HG02798 (cell line): Measurements from ENCODE around the gene RABGAP1L.
A peak's percentile ranks its signal among the peaks of the same experiment; 100 is the strongest.

Source experiments
- ATAC-seq: cut with Tn5 transposase; IDR thresholded peaks from one replicate; pipeline ENCODE4 v1.9.1; 2021; ENCODE audit warnings: mild to moderate bottlenecking; ENCODE audit not compliant: unreplicated experiment, poor library complexity

RABGAP1L gene

DNA sequence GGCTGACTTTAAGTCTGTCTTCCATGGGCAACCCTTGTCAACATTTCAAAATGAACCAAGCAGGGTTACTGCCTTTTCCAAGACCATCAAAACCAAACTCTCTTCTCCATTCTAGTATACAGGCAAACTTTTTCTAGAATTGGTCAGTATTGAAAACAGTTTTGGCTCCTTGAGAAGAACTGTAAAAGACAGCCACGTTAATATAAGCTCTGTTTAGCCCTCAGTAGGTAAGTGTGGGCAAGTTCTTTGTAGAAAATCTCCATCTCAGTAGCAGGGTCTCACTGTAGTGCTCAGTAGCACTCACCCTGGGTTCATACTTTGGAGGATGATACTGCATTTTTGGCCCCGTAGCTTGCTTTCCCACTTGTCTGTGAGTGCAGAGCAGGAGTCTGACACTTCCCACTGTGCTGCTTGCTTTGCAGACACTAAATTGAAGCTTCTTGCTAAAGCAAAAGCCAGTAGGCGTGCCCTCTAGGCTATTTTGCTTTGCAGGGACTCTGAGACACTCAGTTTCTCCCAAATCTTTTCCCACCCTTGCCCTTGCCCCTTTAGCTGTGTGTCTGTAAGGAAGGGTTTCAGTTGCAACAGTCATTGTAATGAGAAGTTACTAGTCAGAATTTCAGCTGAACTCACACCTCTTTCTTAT is 806.2 kb downstream of the RABGAP1L start:
- no peak for ATAC-seq

DNA sequence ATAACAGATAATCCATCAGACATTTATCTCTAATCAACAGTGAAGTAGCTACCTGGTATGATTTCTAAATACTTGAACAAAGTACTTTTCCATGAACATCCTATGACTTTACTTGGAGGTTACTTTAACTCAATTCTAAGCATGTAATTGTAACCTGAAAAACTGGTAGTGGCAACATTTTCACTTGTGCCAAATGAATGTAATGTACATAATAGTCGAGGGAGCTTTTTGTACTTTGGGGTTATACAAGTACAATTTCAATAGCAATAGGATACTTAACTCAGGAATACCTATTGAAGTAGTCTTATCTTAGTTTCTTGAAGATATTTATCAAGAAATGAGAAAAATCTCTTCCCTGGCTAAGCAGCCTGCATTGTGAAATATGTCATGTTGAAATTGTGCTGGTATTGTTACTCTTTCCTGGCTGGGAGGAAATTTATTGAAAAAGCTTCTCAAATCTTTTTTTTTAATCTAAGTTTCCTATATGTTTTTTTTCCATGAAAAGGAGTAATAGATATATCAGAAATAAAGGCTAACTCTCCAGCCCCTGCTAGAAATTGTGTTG is 806.8 kb downstream of the RABGAP1L start:
- ATAC-seq = no peak

DNA sequence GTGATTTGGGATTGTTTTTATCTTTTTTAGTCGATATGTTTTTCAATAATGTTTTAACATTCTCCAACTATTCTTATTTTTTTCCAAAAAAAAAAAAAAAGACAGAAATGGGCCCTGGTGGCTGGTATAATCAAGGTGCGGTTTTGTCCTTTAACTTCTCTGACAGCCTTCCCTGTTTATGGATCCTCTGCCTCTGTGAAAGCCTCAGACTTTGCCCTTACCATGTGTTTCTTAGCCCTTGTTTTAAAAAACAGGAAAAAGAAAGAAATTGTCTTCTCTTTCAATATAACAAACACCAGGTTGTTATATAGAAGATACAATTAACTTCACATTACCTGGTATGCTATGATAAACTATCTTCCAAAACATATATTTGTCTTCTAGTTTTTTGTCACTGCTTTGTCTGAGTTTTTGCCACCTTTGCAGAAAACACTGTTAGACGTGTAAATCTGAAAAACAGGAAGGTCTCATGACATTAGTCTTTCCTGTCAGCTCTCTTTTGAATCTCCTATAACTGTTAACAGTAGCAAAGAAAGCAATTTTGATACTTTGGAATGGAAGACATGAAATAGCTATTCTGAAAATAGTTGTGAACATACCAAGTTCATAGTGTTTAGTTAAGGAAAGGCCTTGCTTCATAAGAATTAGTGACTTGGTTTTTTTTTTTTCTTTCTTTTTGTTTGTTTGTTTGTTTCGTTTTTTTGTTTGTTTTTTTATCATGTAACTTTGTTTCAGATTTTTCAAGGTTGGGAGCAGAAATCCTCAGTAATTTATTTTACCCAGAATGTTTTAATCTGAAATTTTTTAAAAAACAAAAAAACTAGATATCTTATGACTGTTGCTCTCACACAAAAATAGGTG is 808.8 kb downstream of the RABGAP1L start:
- ATAC-seq = no peak

DNA sequence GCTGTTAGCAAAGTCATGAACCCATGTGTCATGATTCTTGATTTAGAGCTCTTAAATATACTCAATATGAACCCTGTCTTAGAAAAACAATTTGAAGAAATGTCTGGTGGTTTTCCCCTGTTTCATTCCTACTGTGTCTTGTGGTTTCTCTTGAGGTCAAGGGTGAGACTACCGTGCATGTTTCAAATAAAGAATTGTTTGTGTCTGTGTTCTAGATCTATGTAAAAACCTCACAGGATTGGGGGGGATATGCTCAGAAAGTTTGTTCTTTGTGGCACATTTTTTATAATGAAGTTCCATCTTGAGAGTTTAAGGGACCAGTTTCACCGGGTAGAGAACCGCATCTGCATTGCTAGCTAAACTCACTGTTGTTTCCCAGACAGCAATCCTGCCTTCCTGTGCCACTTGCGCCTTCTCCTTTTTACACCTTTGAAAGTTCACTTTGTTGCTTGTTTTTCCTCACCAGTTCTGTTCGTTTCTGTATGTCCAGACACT is 809.5 kb downstream of the RABGAP1L start:
- peak; percentile 80 for ATAC-seq

DNA sequence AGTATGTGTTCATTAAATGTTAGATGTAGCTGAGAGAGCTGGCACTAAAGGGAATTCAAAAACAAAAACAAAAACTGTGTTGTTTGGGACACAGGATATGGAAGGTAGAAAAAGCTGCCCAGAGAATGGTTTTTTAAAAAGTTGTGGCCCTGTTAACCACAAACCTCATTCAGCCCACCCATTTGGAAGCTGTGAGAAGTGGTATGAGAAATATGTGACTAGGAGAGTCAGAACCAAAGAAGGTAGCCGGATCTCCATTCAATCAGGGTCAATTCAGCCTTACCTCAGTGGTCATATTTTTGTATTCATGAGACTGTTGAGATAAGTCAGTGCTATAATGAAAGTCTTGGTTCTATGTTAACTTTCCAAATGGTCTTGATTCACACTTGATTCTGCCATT is 810.7 kb downstream of the RABGAP1L start:
- ATAC-seq = peak; percentile 32

DNA sequence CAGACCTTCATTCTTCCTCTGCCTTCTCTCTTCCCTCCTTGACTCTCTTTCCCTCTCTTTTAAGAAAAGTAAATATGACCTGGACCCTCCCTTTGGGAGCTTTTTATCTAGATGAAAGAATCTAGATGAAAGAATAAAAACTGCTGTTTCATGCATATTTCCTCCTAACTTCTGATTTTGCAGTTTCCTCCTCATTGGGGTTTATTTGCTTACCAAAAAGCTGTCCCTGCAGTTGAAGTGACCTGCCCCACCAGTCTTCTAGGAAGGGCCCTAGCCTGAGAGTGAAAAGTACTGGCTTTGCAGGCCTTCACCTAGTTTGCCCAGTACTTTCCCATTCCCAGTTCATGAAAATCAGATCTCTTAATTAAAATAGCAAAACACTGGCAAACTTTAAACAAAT is 812.1 kb downstream of the RABGAP1L start:
- ATAC-seq = no peak

DNA sequence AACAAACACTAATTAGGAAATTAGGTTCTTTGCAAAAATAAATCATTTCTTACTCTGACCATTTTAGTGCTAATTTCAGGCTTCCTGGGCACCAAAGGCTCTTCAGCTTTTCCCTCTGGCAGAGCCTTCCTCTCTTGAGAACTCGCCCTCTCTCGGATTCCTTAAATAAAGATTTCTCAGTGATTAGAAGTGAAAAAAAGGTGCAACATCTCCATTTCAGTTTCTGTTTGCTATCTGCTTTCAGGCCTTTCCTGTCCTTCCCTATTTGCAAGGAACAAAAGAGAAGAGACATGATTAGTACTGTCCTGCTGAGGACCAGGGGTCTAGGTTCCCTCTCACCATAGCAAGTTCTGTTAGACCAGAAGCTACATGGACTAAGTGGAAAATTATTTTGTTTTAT is 812.6 kb downstream of the RABGAP1L start:
- no peak for ATAC-seq

DNA sequence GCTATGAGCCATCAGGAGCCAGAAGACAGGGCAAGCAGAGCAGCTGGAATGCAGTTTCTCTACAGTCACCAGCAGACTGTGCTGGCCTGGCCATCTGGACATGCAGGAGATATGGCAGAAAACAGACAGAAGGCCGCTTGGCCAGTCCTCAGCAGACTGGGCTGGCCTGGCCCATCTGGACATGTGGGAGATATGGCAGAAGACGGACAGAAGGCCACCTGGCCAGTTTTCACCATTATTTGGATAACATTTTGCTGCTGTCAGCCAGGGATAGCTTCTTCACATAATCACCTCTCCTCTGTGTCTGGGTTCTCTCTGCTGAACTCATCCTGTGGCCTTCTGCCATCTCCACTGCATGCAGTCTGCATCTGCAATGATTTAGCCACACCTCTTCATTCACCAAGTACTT is 815.4 kb downstream of the RABGAP1L start:
- no peak for ATAC-seq

DNA sequence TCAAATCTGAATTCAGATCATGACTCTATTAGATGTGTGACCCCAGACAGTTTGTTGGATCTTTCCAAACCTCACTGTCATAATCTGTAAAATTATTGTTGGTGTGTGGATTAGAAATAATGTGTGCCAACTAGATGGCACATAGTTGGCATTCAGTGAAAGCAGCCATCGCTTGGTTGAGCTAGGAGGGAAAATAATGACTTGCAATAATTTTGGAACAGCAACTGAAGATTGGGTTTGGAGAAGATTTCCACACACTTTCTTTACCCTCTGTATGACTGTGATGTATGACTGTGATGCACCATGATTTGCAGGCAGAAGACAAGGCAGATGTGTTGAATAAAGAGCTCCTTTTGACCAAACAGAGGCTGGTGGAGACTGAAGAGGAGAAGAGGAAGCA is 816.4 kb downstream of the RABGAP1L start:
- no peak for ATAC-seq

DNA sequence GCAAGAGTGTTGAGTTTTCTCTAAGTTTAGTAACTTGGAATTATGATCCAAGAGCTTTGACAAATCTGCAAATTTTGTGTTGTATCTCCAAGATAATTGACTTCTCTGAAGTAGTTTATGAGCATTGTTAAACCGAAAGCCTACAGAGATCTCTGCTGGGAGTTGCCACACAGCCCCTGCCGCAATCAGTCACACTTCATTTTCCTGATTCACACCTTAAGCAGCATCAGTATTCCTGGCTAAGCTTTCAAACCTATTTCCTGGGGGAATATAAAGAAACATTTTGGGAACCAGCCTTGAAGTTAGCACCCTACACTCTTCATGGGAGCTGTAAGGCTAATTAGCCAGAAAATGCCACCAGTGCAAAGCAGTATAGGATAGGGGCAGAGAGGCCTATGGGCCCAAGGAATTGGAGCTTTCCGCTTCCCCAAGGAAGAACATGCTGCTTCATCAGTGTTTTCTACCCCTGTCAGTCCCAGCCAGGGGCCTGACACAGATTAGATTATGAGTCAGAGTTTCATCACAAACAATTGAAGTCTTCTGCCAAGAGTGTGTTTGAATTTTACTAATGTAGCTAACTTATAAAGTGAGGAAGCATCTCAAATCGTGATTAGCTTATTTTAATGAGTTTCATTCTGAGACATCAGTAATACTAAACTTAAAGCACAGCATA is 817.3 kb downstream of the RABGAP1L start:
- ATAC-seq = no peak

DNA sequence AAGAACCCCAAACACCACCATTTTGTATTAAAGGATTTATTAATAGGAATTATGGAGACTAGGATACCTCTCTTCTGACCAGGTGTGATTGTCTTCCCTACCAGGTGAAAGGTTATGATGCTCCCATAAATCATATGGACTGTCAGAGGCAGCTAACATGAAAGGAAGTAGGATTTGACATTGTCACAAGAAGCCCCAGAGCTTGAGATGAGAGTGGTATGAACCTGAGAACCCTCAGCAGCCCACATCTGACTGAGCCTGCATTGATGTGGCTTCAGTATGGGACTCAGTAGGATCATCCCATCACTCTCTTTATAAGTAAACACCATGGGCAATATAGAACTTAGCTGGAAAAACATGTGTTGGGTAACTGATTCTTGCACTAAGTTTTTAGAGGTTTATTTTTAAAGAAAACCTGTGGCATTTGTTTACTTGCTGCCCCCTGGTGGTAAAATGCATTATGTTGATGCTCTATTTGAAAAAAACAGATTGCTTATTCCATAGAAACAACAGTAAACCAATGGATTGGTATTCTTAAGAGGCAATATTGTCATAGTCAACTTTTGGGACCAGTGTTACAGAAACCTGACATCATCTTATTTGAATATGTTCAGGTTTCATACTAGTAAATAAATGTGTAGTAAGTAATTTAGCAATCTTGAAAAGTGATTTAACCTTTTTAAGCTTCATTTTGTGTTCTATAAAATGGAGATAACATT is 823.8 kb downstream of the RABGAP1L start:
- no peak for ATAC-seq

DNA sequence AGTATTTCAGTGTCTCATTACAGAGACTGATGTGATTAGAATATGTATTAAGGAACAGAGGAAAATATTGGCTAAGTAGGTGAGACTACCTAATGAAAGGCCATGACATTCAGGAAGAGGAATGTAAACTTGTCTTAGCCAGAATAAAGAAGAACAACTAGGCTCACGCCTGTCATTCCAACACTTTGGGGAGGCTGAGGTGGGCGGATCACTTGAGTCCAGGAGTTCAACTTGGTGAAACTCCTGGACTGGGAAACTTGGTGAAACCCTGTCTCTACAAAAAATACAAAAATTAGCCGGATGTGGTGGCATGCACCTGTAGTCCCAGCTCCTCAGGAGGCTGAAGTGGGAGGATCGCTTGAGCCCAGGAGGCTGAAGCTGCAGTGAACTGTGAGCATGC is 825.6 kb downstream of the RABGAP1L start:
- no peak for ATAC-seq

DNA sequence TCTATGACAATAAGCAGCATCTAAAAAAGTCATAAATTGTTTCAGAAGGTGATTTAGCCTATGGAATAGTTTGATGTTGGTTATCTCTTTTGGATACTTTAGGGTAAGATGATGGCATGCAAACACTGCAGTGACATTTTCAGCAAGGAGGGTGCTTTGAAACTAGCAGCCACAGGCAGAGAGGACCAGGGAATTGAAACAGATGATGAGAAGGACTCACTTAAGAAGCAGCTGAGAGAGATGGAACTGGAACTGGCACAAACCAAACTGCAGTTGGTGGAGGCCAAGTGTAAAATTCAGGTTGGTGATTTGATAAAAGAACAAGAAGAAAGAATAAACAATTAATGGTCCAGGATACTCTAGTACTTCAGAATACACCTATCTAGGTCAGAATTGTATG is 829.2 kb downstream of the RABGAP1L start:
- no peak for ATAC-seq

DNA sequence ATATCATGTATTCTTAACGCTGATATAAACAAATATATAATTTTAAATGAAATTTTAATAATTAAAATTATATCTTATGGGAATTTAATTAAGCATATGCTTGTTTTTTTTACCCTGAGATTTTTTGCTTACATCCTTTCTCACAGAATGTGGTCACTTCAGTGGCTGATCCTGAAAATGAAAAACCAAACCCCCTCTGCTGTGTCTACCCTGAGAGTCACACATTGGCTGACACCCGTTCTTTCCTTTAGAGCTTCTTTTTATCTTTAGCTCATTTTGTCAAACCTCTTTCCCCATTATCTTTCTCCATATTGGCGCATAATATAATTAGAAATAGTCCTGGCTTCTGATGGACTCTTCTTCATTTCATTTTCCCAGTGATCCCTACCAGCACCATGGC is 829.7 kb downstream of the RABGAP1L start:
- peak; percentile 57 for ATAC-seq

DNA sequence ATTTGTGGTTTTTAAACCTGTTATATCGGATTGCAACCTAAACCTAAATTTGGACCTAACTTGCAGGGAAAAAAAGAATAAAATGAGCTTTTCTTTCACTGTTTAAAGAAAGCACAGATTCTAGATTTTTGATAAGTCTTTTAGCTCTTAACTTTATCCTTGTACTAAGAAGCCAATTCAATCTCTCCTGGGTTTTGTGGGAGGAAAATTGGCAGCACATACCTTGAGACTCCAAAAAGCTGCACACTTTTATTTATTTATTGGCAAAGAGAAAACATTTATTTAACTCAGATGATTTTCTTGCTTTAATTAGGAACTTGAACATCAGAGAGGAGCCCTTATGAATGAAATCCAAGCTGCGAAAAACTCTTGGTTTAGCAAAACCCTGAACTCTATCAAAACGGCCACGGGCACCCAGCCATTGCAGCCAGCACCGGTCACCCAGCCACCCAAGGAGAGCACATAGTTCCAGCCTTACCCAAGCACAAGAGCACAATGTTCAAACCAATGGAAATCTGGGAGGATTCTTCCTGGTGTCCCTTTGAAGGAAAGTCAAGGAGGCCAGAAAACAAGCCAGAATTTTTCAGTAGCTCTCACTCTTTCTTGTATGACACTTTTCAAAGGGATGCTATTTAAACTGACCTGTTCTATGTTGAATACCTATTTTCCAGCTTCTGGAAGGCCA is 830.4 kb downstream of the RABGAP1L start:
- no peak for ATAC-seq

DNA sequence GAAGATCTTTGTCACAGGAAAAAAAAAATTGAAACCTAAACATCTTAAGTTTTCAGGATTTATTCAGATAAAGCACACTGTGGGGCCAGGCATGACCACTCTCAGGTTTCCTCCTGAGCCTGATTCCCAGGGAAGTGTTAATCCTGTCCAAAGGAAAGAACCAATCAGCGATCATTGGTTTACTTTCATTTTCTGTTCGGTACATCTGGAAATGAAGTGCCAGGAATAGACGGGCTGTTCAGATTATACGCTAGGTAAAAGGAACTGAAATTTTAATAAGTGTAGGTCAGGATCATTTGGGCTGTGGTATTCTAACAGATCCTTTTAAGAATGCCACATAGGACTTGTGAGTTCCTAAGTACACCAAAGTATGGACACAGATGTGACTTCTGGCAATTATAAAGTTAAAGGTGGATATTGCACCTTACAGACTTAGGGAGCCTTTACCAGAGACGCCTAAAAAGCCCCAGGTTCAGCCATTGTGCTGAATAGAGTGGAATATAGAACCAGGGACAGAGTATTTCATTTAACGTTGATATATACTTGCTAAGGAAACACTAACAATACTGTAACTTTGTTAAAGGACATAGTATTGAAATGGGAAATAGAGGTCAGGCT is 831.2 kb downstream of the RABGAP1L start:
- peak; percentile 55 for ATAC-seq

DNA sequence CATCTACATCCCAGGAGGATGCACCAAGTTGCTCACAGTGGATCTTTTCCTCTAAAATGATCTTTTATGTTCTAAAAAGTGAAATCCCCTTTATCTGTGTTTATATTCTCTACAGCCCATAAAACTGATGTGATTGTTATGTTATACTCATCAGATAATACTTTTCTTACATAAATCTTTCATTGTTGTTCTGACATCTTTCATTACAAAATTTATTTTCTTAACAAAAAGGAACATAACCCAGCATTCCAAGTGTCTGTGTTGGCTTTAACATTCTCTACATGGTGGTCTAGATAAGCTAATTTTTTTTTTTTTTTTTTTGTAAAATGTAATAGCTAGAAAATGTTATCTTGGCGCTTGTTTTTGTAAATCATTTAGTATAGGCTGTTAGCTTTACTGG is 832.2 kb downstream of the RABGAP1L start:
- no peak for ATAC-seq

DNA sequence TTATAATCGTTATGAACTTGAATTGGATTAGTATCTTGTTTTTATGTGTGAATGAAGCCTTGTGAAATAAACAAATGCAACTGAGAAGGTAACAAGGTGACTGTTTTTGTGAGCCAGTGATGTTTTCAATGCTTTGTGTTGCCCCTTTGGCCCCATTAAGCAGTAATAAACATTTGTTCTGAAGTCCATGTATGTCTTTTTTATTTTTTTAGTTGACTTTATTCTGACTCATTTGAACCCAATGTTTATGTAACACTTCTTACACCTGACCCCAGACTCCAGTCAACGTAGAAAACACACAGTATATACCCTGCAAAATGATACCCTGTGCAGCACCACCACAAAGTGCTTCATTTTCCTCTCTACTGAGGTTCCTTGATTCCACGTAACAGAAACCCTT is 835.8 kb downstream of the RABGAP1L start:
- no peak for ATAC-seq

DNA sequence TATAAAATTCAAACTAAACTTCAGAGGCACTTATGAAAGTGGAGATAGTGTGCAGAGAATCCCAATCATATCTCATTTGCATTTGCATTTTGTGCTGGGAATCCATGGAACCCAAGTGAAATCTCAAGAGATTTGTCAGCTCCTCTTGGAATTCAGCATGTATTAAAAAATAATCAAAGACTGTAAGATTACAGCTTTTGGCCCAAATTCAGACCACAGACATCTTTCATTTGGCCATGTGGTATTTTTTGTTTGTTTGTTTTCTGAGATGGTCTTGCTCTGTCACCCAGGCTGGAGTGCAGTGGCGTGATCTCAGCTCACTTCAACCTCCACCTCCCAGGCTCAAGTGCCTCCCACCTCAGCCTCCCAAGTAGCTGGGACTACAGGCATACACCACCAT is 836.6 kb downstream of the RABGAP1L start:
- ATAC-seq = no peak
